GM23338 (cell line): Measurements from ENCODE around the gene CEP135. TPM values are rescaled to one million over a fixed set of nuclear protein-coding genes. Genes with fewer than 3 reads are reported as not detected.

Source experiments
- ATAC-seq: fragments of 200-7000 bp; cut with Tn5 transposase; 3 replicates; pipeline ENCODE4 v1.9.1; 2020
- DNase-seq: peaks from one replicate; pipeline ENCODE4 v3.0.0-alpha.2; 2015; ENCODE audit warnings: low spot score
- H2AFZ ChIP-seq: fragments of 200-600 bp; sonication (generic); 2 replicates; pipeline ENCODE4 v1.8.0; 2016; ENCODE audit warnings: antibody characterized with exemption, mild to moderate bottlenecking, moderate library complexity
- H3F3A ChIP-seq: fragments of 200-600 bp; sonication (generic); replicated peaks from 2 replicates; pipeline ENCODE4 v1.8.0; 2017; ENCODE audit warnings: antibody characterized with exemption, mixed run types, low read depth
- H3K27ac ChIP-seq: fragments of 200-600 bp; sonication (generic); 2 replicates; pipeline ENCODE4 v1.6.1; 2016; ENCODE audit warnings: low read depth
- H3K27me3 ChIP-seq: fragments of 200-600 bp; sonication (generic); 2 replicates; pipeline ENCODE4 v1.8.0; 2016; ENCODE audit warnings: mild to moderate bottlenecking, mixed run types, moderate library complexity; ENCODE audit not compliant: insufficient read depth
- H3K36me3 ChIP-seq: fragments of 200-600 bp; sonication (generic); 2 replicates; pipeline ENCODE4 v1.8.0; 2016; ENCODE audit warnings: mild to moderate bottlenecking; ENCODE audit not compliant: insufficient read depth
- H3K4me1 ChIP-seq: fragments of 200-600 bp; sonication (generic); 2 replicates; pipeline ENCODE4 v1.8.0; 2016; ENCODE audit warnings: mild to moderate bottlenecking, moderate library complexity; ENCODE audit not compliant: insufficient read depth
- H3K4me2 ChIP-seq: fragments of 200-600 bp; sonication (generic); 2 replicates; pipeline ENCODE4 v1.7.1; 2017; ENCODE audit warnings: mixed run types
- H3K4me3 ChIP-seq: fragments of 200-600 bp; sonication (generic); 2 replicates; pipeline ENCODE4 v1.6.1; 2016; ENCODE audit warnings: mixed run types
- H3K79me2 ChIP-seq: fragments of 200-600 bp; sonication (generic); replicated peaks from 2 replicates; pipeline ENCODE4 v1.8.0; 2017; ENCODE audit warnings: mild to moderate bottlenecking; ENCODE audit not compliant: insufficient read depth
- H3K9me2 ChIP-seq: fragments of 200-600 bp; sonication (generic); 2 replicates; pipeline ENCODE4 v1.8.0; 2017; ENCODE audit not compliant: insufficient read depth
- H4K20me1 ChIP-seq: fragments of 200-600 bp; sonication (generic); replicated peaks from 2 replicates; pipeline ENCODE4 v1.8.0; 2017; ENCODE audit warnings: mild to moderate bottlenecking; ENCODE audit not compliant: insufficient read depth
- H3K27ac Mint-ChIP-seq: 2 replicates; pipeline ENCODE4 v1.8.0; 2020; ENCODE audit warnings: inconsistent platforms, mild to moderate bottlenecking, moderate library complexity, mixed read lengths
- H3K27me3 Mint-ChIP-seq: 3 replicates; pipeline ENCODE4 v1.8.0; 2022; ENCODE audit warnings: low read depth, mild to moderate bottlenecking, moderate library complexity, mixed read lengths, inconsistent platforms; ENCODE audit not compliant: insufficient read depth, poor library complexity
- H3K36me3 Mint-ChIP-seq: 3 replicates; pipeline ENCODE4 v1.8.0; 2021; ENCODE audit warnings: low read depth, mild to moderate bottlenecking, inconsistent platforms, moderate library complexity, mixed read lengths
- H3K4me1 Mint-ChIP-seq: 3 replicates; pipeline ENCODE4 v1.8.0; 2020; ENCODE audit warnings: mild to moderate bottlenecking, inconsistent platforms, mixed read lengths
- H3K4me3 Mint-ChIP-seq: 3 replicates; pipeline ENCODE4 v1.8.0; 2021; ENCODE audit warnings: moderate library complexity, mild to moderate bottlenecking, inconsistent platforms, mixed read lengths
- H3K9me3 Mint-ChIP-seq: 3 replicates; pipeline ENCODE4 v1.8.0; 2020; ENCODE audit warnings: moderate library complexity, mild to moderate bottlenecking, inconsistent platforms, mixed read lengths
- CREB1 ChIP-seq: fragments of 250-450 bp; sonication (Bioruptor Pico); IDR thresholded peaks from 2 replicates; pipeline ENCODE4 v1.5.0; 2020; ENCODE audit warnings: low read depth, mild to moderate bottlenecking, moderate library complexity
- EZH2 ChIP-seq: fragments of 200-600 bp; sonication (generic); IDR thresholded peaks from one replicate; pipeline ENCODE4 v1.8.0; 2017; ENCODE audit warnings: antibody characterized with exemption, mild to moderate bottlenecking, low read depth; ENCODE audit not compliant: unreplicated experiment
- EZH2phosphoT487 ChIP-seq: fragments of 200-600 bp; sonication (generic); IDR thresholded peaks from one replicate; pipeline ENCODE4 v1.8.1; 2018; ENCODE audit warnings: antibody characterized with exemption; ENCODE audit not compliant: unreplicated experiment
- JUNB ChIP-seq: IDR thresholded peaks from one replicate; pipeline ENCODE4 v1.6.1; 2016; ENCODE audit warnings: antibody characterized with exemption; ENCODE audit not compliant: unreplicated experiment
- NANOG ChIP-seq: IDR thresholded peaks from 2 replicates; pipeline ENCODE4 v1.6.1; 2016; ENCODE audit warnings: antibody characterized with exemption, borderline replicate concordance
- POLR2AphosphoS5 ChIP-seq: IDR thresholded peaks from 2 replicates; pipeline ENCODE4 v1.6.1; 2016; ENCODE audit warnings: antibody characterized with exemption, low read depth
- STAT1 ChIP-seq: IDR thresholded peaks from one replicate; pipeline ENCODE4 v1.6.1; 2016; ENCODE audit warnings: antibody characterized with exemption; ENCODE audit not compliant: unreplicated experiment
- ZNF114 ChIP-seq: fragments of 250-450 bp; sonication (Bioruptor Pico); IDR thresholded peaks from 2 replicates; pipeline ENCODE4 v1.5.0; 2020; ENCODE audit warnings: mild to moderate bottlenecking, moderate library complexity
- ZNF331 ChIP-seq: fragments of 250-450 bp; sonication (Bioruptor Pico); IDR thresholded peaks from 2 replicates; pipeline ENCODE4 v1.5.0; 2020; ENCODE audit warnings: low read depth, mild to moderate bottlenecking, moderate library complexity
- polyA plus RNA-seq: library from polyadenylated mRNA; unstranded; fragments of >200 nt; fragmentation: Nextera tagmentation; extraction: Ambion mirVana; gene quantifications from 2 replicates; pipeline ENCODE4 v1.2.1, GENCODE V29; 2016
- total RNA-seq: library from RNA; depleted of rRNA; stranded (reverse); fragments of >200 nt; shearing (Covaris generic); gene quantifications from 2 replicates; pipeline ENCODE4 v1.2.3, GENCODE V29; 2014
- TF ChIP-seq, protein P1 (sequence below): IDR thresholded peaks from one replicate; pipeline ENCODE4 v1.6.1; 2018; ENCODE audit warnings: antibody characterized with exemption; ENCODE audit not compliant: unreplicated experiment
- TF ChIP-seq, protein P2 (sequence below), 2 experiments: fragments of 200-600 bp in 1 of 2; sonication (generic) in 1 of 2; conservative IDR thresholded peaks; 2 replicates each; pipeline versions ENCODE4 v1.5.1 to v1.6.1; 2016 to 2017; ENCODE audit warnings: antibody characterized with exemption in 2 of 2, low read depth in 2 of 2, mild to moderate bottlenecking in 2 of 2, moderate library complexity in 1 of 2
- TF ChIP-seq, protein P3 (sequence below): IDR thresholded peaks from 2 replicates; pipeline ENCODE4 v1.6.1; 2016; ENCODE audit warnings: antibody characterized with exemption
- TF ChIP-seq, protein P4 (sequence below): fragments of 250-450 bp; sonication (Bioruptor Pico); IDR thresholded peaks from 2 replicates; pipeline ENCODE4 v1.5.0; 2020; ENCODE audit warnings: mild to moderate bottlenecking, moderate library complexity

CEP135 gene
- total and polyA plus RNA-seq, 2 experiments from 2014 or later = 11.8 to 15.7 TPM

DNA sequence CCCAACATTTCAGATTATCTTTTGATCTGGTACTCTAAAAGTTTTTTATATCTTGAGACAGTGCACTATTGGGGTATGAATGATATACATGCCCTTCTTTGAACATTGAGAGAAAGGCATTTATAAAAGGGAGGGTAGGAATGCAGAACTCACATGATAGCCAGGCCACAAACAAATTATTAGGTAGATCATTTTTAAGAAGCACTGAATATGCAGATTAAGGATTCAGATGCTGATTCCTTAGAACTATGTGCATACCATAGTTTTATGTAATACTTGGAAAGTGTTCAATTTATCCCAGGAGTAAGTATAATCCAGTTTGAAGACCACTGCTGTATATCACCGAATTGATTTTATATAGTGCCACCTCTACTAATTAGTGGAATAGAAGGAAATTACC lies 18.6 kb downstream of the CEP135 start:
- no peaks in the 10 kb centered on the region for H3K79me2 ChIP-seq
- no peak for ATAC-seq
- H3K4me1 Mint-ChIP-seq = no peaks in the 10 kb centered on the region
- no peaks in the 10 kb centered on the region for H3K4me1 ChIP-seq
- H3K27ac ChIP-seq = no peak overlapping the region
- peaks cover 13% of the 10 kb centered on the region; the same call in 2 of the 3 replicates for H3K36me3 Mint-ChIP-seq
- no peaks in the 10 kb centered on the region for H4K20me1 ChIP-seq
- H3K27me3 Mint-ChIP-seq = peaks cover 1% of the 10 kb centered on the region
- H3K4me2 ChIP-seq = no peak overlapping the region
- no peaks in the 10 kb centered on the region for H3K36me3 ChIP-seq
- no peak overlapping the region for H3K27ac Mint-ChIP-seq
- no peaks in the 10 kb centered on the region for H3F3A ChIP-seq
- no peaks in the 10 kb centered on the region for H3K27me3 ChIP-seq
- no peak overlapping the region for H3K4me3 ChIP-seq
- TF ChIP-seq, protein P1, sequence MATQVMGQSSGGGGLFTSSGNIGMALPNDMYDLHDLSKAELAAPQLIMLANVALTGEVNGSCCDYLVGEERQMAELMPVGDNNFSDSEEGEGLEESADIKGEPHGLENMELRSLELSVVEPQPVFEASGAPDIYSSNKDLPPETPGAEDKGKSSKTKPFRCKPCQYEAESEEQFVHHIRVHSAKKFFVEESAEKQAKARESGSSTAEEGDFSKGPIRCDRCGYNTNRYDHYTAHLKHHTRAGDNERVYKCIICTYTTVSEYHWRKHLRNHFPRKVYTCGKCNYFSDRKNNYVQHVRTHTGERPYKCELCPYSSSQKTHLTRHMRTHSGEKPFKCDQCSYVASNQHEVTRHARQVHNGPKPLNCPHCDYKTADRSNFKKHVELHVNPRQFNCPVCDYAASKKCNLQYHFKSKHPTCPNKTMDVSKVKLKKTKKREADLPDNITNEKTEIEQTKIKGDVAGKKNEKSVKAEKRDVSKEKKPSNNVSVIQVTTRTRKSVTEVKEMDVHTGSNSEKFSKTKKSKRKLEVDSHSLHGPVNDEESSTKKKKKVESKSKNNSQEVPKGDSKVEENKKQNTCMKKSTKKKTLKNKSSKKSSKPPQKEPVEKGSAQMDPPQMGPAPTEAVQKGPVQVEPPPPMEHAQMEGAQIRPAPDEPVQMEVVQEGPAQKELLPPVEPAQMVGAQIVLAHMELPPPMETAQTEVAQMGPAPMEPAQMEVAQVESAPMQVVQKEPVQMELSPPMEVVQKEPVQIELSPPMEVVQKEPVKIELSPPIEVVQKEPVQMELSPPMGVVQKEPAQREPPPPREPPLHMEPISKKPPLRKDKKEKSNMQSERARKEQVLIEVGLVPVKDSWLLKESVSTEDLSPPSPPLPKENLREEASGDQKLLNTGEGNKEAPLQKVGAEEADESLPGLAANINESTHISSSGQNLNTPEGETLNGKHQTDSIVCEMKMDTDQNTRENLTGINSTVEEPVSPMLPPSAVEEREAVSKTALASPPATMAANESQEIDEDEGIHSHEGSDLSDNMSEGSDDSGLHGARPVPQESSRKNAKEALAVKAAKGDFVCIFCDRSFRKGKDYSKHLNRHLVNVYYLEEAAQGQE = no peak
- TF ChIP-seq NANOG = no peak
- TF ChIP-seq JUNB = no peak
- TF ChIP-seq, protein P2, sequence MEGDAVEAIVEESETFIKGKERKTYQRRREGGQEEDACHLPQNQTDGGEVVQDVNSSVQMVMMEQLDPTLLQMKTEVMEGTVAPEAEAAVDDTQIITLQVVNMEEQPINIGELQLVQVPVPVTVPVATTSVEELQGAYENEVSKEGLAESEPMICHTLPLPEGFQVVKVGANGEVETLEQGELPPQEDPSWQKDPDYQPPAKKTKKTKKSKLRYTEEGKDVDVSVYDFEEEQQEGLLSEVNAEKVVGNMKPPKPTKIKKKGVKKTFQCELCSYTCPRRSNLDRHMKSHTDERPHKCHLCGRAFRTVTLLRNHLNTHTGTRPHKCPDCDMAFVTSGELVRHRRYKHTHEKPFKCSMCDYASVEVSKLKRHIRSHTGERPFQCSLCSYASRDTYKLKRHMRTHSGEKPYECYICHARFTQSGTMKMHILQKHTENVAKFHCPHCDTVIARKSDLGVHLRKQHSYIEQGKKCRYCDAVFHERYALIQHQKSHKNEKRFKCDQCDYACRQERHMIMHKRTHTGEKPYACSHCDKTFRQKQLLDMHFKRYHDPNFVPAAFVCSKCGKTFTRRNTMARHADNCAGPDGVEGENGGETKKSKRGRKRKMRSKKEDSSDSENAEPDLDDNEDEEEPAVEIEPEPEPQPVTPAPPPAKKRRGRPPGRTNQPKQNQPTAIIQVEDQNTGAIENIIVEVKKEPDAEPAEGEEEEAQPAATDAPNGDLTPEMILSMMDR (conservative IDR thresholded peaks at IDR 0.05; ENCODE audit: low read depth in 2 of 2) = no peak
- TF ChIP-seq, protein P3, sequence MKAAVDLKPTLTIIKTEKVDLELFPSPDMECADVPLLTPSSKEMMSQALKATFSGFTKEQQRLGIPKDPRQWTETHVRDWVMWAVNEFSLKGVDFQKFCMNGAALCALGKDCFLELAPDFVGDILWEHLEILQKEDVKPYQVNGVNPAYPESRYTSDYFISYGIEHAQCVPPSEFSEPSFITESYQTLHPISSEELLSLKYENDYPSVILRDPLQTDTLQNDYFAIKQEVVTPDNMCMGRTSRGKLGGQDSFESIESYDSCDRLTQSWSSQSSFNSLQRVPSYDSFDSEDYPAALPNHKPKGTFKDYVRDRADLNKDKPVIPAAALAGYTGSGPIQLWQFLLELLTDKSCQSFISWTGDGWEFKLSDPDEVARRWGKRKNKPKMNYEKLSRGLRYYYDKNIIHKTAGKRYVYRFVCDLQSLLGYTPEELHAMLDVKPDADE = no peak
- no peak for TF ChIP-seq POLR2AphosphoS5
- TF ChIP-seq, protein P4, sequence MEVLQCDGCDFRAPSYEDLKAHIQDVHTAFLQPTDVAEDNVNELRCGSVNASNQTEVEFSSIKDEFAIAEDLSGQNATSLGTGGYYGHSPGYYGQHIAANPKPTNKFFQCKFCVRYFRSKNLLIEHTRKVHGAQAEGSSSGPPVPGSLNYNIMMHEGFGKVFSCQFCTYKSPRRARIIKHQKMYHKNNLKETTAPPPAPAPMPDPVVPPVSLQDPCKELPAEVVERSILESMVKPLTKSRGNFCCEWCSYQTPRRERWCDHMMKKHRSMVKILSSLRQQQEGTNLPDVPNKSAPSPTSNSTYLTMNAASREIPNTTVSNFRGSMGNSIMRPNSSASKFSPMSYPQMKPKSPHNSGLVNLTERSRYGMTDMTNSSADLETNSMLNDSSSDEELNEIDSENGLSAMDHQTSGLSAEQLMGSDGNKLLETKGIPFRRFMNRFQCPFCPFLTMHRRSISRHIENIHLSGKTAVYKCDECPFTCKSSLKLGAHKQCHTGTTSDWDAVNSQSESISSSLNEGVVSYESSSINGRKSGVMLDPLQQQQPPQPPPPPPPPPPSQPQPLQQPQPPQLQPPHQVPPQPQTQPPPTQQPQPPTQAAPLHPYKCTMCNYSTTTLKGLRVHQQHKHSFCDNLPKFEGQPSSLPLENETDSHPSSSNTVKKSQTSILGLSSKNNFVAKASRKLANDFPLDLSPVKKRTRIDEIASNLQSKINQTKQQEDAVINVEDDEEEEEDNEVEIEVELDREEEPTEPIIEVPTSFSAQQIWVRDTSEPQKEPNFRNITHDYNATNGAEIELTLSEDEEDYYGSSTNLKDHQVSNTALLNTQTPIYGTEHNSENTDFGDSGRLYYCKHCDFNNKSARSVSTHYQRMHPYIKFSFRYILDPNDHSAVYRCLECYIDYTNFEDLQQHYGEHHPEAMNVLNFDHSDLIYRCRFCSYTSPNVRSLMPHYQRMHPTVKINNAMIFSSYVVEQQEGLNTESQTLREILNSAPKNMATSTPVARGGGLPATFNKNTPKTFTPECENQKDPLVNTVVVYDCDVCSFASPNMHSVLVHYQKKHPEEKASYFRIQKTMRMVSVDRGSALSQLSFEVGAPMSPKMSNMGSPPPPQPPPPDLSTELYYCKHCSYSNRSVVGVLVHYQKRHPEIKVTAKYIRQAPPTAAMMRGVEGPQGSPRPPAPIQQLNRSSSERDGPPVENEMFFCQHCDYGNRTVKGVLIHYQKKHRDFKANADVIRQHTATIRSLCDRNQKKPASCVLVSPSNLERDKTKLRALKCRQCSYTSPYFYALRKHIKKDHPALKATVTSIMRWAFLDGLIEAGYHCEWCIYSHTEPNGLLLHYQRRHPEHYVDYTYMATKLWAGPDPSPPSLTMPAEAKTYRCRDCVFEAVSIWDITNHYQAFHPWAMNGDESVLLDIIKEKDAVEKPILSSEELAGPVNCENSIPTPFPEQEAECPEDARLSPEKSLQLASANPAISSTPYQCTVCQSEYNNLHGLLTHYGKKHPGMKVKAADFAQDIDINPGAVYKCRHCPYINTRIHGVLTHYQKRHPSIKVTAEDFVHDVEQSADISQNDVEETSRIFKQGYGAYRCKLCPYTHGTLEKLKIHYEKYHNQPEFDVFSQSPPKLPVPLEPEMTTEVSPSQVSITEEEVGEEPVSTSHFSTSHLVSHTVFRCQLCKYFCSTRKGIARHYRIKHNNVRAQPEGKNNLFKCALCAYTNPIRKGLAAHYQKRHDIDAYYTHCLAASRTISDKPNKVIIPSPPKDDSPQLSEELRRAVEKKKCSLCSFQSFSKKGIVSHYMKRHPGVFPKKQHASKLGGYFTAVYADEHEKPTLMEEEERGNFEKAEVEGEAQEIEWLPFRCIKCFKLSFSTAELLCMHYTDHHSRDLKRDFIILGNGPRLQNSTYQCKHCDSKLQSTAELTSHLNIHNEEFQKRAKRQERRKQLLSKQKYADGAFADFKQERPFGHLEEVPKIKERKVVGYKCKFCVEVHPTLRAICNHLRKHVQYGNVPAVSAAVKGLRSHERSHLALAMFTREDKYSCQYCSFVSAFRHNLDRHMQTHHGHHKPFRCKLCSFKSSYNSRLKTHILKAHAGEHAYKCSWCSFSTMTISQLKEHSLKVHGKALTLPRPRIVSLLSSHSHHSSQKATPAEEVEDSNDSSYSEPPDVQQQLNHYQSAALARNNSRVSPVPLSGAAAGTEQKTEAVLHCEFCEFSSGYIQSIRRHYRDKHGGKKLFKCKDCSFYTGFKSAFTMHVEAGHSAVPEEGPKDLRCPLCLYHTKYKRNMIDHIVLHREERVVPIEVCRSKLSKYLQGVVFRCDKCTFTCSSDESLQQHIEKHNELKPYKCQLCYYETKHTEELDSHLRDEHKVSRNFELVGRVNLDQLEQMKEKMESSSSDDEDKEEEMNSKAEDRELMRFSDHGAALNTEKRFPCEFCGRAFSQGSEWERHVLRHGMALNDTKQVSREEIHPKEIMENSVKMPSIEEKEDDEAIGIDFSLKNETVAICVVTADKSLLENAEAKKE = no peak
- no peak for TF ChIP-seq ZNF114
- TF ChIP-seq EZH2 = no peak
- no peak for TF ChIP-seq STAT1
- no peak for TF ChIP-seq ZNF331
- TF ChIP-seq CREB1 = no peak
- no peak for TF ChIP-seq EZH2phosphoT487
- H3K9me3 Mint-ChIP-seq = no peaks in the 10 kb centered on the region
- H3K4me3 Mint-ChIP-seq = no peak overlapping the region
- DNase-seq = no peak
- H2AFZ ChIP-seq = no peak overlapping the region
- H3K9me2 ChIP-seq = no peaks in the 10 kb centered on the region
